Psoas muscle (tissue), 8 donors: ENCODE measurements around the gene BTBD19. TPM values are rescaled to one million over a fixed set of nuclear protein-coding genes. Genes with fewer than 3 reads are reported as not detected.

Source experiments
- ATAC-seq, 4 donors: fragments of 200-7000 bp; cut with Tn5 transposase; one replicate each; pipeline ENCODE4 v1.9.1; 2020; ENCODE audit warnings: moderate library complexity in 3 of 4, mild to moderate bottlenecking in 2 of 4
- DNase-seq, 2 donors: peaks; one replicate each; pipeline ENCODE4 v3.0.0-alpha.2; 2020
- H3K27ac ChIP-seq: fragments of 200-600 bp; one replicate; pipeline ENCODE4 v1.8.0; 2022
- H3K27me3 ChIP-seq, 3 donors: fragments of 200-600 bp in 1 of 3; one replicate each; pipeline versions ENCODE4 v1.6.1 to v1.8.0; 2013 to 2022; ENCODE audit warnings: low read length in 2 of 3, mild to moderate bottlenecking in 2 of 3, moderate library complexity in 1 of 3; ENCODE audit not compliant: insufficient read depth in 3 of 3
- H3K36me3 ChIP-seq, 2 donors: fragments of 200-600 bp in 1 of 2; one replicate each; pipeline versions ENCODE4 v1.6.1 to v1.8.0; 2013 to 2022; ENCODE audit warnings: low read depth in 1 of 2, mild to moderate bottlenecking in 1 of 2, moderate library complexity in 1 of 2; ENCODE audit not compliant: insufficient read depth in 1 of 2
- H3K4me1 ChIP-seq: fragments of 200-600 bp; one replicate; pipeline ENCODE4 v1.8.0; 2022
- H3K4me3 ChIP-seq: fragments of 200-600 bp; one replicate; pipeline ENCODE4 v1.8.0; 2022; ENCODE audit warnings: mild to moderate bottlenecking
- H3K9me3 ChIP-seq: fragments of 200-600 bp; one replicate; pipeline ENCODE4 v1.8.0; 2022
- CTCF ChIP-seq: fragments of 200-600 bp; IDR thresholded peaks from one replicate; pipeline ENCODE4 v1.8.0; 2022; ENCODE audit warnings: antibody characterized with exemption
- WGBS, 3 donors: extraction: QIAGEN DNeasy Blood & Tissue Kit; methylation state at CpG; one replicate each; pipeline versions ENCODE4 v1.1.6 to v1.1.7; 2013; 5-methylcytosine and 5-hydroxymethylcytosine counted together
- intact Hi-C, 2 donors: fragments of 100-400 bp; cut with DNase I; formaldehyde crosslinking; loops; one replicate each; pipeline versions ENCODE4 v1.11.0 to v1.14.2; 2022
- polyA plus RNA-seq, 3 donors: library from polyadenylated mRNA; stranded (reverse); fragments of 200-250 nt; gene quantifications; one replicate each; pipeline ENCODE4 v1.2.3, GENCODE V29; 2013
- total RNA-seq, 4 donors: library from RNA; stranded (reverse); fragmentation: NEBNext Ultra II Directional in 2 of 4; extraction: Animal tissue kit (Norgen Biotek cat#: 25700) in 2 of 4; gene quantifications; one replicate each; pipeline versions ENCODE4 v1.2.1 to v1.2.4, GENCODE V29; 2021 to 2023
- donor health status: healthy with polysubstance abuse.
- donor health status: DM: no; HTN: no; CAD: no; lungs with moderate emphysema.
- donor health status: Bipolar disorder and iron deficiency.
- donor health status: healthy.
- donor health status: DM: yes; HTN: yes; CAD: no.
- donor health status: DM: no; HTN: no; CAD: no.
- donor health status: DM: no; HTN: no; CAD: no.
- donor health status: DM: yes; HTN: yes; CAD: no.

Gene BTBD19
- total and polyA plus RNA-seq, 7 donors = 0.35 to 1.8 (median 1.2) TPM

- intact Hi-C loops = no loop called here
- peak overlapping the region; percentile 98 for H3K4me3 ChIP-seq
Observed at GRCh38 chr1:44777969-44778635, 30.2 kb upstream of the BTBD19 start.

DNA sequence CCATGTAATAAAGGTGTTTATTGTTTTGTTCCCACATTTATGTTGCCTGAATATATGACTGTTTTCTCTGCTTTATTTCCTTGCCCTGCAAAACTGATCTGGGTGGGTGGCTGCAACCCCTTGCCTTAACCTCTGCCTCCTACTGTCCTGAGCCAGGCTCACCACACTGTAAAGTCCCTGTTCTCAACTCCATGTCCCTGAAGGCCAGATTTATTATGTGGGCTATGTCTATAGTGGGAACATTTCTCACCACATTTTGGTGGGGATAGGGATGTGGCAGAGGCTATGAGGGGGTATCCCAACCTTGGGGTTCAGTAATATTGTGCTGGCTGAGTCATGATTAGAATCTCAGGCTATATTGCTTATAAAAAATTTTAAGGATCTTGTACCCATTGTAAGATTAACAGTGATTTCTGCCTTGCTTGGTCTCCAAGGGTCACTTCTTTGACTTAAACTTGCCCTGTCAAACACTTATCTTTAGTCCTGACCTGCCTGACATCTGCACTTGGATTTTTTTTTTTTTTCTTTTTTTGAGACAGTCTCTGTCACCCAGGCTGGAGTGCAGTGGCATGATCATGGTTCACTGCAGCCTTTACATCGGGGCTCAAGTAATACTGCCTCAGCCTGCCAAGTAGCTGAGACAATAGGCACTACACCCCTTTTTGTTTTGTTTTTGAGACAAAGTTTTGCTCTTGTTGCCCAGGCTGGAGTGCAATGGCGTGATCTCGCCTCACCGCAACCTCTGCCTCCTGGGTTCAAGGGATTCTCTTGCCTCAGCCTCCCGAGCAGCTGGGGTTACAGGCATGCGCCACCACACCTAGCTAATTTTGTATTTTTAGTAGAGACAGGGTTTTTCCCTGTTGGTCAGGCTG, 29.4 kb upstream of the BTBD19 start:
- Histone ChIP-seq H3K36me3 (peaks cover 9 to 55% of the 10 kb centered on the region in 2 donors), H3K27me3 (no peaks in the 10 kb centered on the region), H3K27ac (no peak overlapping the region), H3K4me1 (peaks cover 16% of the 10 kb centered on the region), H3K9me3 (no peaks in the 10 kb centered on the region), H3K4me3 (no peak overlapping the region)
- TF ChIP-seq CTCF = no peak
- ATAC-seq (no peak), DNase-seq (no peak)
- intact Hi-C loops = no loop called here
- WGBS, 3 donors = 90 to 93% (median 92%) methylated on average over 6 of the region's 6 CpGs

More at GRCh38 chr1:44777969-44778635, 30.2 kb upstream of the BTBD19 start:
- peaks cover 9 to 55% of the 10 kb centered on the region in 2 donors for H3K36me3 ChIP-seq
- H3K4me1 ChIP-seq = peaks cover 11% of the 10 kb centered on the region
- ATAC-seq = no peak
- no peak for TF ChIP-seq CTCF
- DNase-seq = no peak
- H3K27me3 ChIP-seq = no peaks in the 10 kb centered on the region
- no peaks in the 10 kb centered on the region for H3K9me3 ChIP-seq
- peak overlapping the region; percentile 98 for H3K27ac ChIP-seq
- 76 to 86% (median 78%) methylated on average over 13 of the region's 13 CpGs for WGBS, 3 donors

GRCh38 chr1:44780583-44781121, 27.7 kb upstream of the BTBD19 start:
- H3K4me3 ChIP-seq = no peak overlapping the region
- H3K9me3 ChIP-seq = no peaks in the 10 kb centered on the region
- peaks cover 25% of the 10 kb centered on the region for H3K4me1 ChIP-seq
- DNase-seq (no peak), ATAC-seq (no peak)
- peaks cover 9 to 55% of the 10 kb centered on the region in 2 donors for H3K36me3 ChIP-seq
- H3K27me3 ChIP-seq = no peaks in the 10 kb centered on the region
- no peak for TF ChIP-seq CTCF
- intact Hi-C loops = no loop called here
- 84 to 91% (median 84%) methylated on average over 14 of the region's 14 CpGs for WGBS, 3 donors
- H3K27ac ChIP-seq = no peak overlapping the region

DNA sequence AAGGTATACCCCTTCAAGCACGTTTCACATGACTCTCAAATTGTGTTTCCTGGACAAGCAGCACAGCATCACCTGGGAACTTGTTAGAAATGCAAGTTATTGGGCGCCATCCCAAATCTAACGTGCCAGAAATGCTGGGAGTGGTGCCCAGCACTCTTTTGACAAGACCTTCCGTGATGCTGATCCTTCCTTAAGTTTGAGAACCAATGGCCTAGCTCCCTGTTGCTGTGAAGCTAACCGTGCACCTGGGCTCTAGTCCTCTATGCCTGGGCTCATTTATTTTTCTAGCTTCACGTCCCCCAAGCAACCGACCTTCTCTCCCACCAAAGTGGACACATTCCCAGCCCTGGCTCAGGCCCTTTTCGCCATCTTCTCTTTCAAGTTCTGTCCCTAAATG, 24.6 kb upstream of the BTBD19 start:
- no peaks in the 10 kb centered on the region for H3K27me3 ChIP-seq
- intact Hi-C loops = no loop called here
- no peak overlapping the region for H3K27ac ChIP-seq
- no peak for TF ChIP-seq CTCF
- ATAC-seq (no peak), DNase-seq (no peak)
- peak overlapping the region; percentile 68 for H3K4me3 ChIP-seq
- H3K9me3 ChIP-seq = no peaks in the 10 kb centered on the region
- peaks cover 0 to 31% of the 10 kb centered on the region in 2 donors for H3K36me3 ChIP-seq
- peaks cover 19% of the 10 kb centered on the region for H3K4me1 ChIP-seq
- 35 to 45% (median 39%) methylated on average over 8 of the region's 8 CpGs for WGBS, 3 donors
